ENCODE measurements around the gene RECQL5.
A peak's percentile ranks its signal among the peaks of the same experiment; 100 is the strongest.

The RECQL5 gene

DNA sequence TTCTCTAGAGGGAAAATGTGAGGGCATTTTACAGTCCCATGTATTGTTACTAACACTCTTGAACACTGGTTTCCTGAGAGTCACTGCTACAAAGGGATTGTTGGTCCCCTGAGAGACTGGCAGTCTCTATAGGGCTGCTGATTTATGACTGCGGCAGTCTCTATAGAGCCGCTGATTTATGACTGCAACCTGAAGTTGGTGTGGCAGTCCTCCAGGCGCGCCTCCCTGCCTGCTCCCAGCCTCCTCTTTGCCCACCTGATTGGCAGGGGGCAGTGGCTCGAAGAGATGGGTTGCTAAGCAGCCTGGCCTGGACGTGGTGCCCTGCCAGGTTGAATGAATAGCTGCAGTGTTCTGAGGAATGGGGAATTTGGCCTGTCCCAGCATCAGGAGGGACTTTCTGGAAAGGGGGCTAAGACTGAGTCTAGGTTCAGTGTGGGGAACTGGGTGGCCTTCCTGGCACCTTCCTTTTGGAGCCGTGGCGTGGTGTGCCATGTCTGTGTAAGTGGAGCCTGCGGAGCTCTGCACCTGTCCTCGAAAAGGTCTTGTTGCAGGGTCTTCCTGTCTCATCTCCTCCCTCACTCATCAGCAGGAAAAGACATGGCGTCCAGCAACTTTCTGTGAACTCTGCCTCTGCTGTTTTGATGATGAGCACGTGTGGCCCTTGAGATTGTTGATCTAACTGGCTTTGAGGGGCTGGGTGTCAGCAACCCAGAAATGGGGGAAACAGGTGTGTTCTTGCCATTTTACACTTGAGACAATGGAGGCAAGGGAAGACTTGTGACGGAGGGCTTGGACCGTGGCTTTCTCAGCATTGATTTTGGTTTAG is 25.1 kb upstream of the RECQL5 start (continued):
- TF ChIP-seq, protein P1, sequence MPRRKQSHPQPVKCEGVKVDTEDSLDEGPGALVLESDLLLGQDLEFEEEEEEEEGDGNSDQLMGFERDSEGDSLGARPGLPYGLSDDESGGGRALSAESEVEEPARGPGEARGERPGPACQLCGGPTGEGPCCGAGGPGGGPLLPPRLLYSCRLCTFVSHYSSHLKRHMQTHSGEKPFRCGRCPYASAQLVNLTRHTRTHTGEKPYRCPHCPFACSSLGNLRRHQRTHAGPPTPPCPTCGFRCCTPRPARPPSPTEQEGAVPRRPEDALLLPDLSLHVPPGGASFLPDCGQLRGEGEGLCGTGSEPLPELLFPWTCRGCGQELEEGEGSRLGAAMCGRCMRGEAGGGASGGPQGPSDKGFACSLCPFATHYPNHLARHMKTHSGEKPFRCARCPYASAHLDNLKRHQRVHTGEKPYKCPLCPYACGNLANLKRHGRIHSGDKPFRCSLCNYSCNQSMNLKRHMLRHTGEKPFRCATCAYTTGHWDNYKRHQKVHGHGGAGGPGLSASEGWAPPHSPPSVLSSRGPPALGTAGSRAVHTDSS (tag by site-specific recombination; IDR thresholded peaks at IDR 0.05) = no peak
- TF ChIP-seq ZNF112 (tag by site-specific recombination; IDR thresholded peaks at IDR 0.05) = no peak
- TF ChIP-seq ZFHX2 (tag by site-specific recombination; conservative IDR thresholded peaks at IDR 0.05) = no peak
- no peak for TF ChIP-seq ZNF521 (tag by site-specific recombination; IDR thresholded peaks at IDR 0.05)
- no peak for TF ChIP-seq ZNF23 (tag by site-specific recombination; IDR thresholded peaks at IDR 0.05; ENCODE audit: borderline replicate concordance)
- no peak for TF ChIP-seq ZNF768 (tag by site-specific recombination; IDR thresholded peaks at IDR 0.05)

DNA sequence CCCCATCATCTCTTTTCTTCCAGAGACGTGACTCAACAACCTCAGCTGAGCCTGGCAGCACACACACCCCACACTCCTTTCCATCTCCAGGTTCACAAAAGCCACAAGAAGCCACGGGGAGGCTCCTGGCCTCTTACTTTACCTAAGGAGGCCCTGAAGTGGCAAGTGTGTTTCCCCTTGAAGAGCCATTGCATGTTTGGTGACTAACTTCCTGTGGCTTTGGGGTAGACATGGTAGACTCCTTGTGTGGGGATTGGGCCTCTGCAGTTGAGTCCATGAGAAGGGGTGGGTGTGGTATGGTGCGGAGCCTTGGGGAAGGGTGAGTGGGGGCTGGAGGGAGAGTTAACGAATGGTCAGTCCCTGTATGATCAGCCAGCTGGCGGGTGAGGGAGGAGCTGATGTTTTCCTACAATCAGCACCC is 24.4 kb upstream of the RECQL5 start:
- Histone ChIP-seq H3K27ac (ENCODE audit: extremely low read depth, low read depth, low read length) (peak overlapping the region; percentile 22; the same call in 1 of the 2 replicates), H3K9me3 (ENCODE audit: control insufficient read depth, insufficient read depth, low read depth, low read length) (no peaks in the 10 kb centered on the region), H3K4me3 (ENCODE audit: low read depth, low read length) (no peak overlapping the region), H3K4me1 (ENCODE audit: control insufficient read depth, insufficient read depth, low read length) (no peaks in the 10 kb centered on the region; the same call in 1 of the 2 replicates), H3K36me3 (ENCODE audit: control insufficient read depth in 2 of 2, insufficient read depth in 1 of 2, low read length in 2 of 2) (peaks cover 23 to 85% of the 10 kb centered on the region in 2 experiments; a peak in 2 of 3 replicates)
- CTCF ChIA-PET = interaction anchor here (0.6 to 6.6 kb wide), 4 partner anchors 18 to 58 kb away, joined by 3 to 48 read pairs (median 4); partner anchors contain the start of gene SMIM5
- POLR2A ChIA-PET = no interaction called here
- TF ChIP-seq ZBTB17 (tag by site-specific recombination; IDR thresholded peaks at IDR 0.05) (no peak), ZNF623 (tag by site-specific recombination; IDR thresholded peaks at IDR 0.05) (no peak), ZNF624 (tag by site-specific recombination; IDR thresholded peaks at IDR 0.05) (no peak), ZNF157 (tag by site-specific recombination; IDR thresholded peaks at IDR 0.05) (no peak), ZNF354C (tag by site-specific recombination; IDR thresholded peaks at IDR 0.05; ENCODE audit: borderline replicate concordance, low read depth) (no peak), BCL11A (tag by site-specific recombination; IDR thresholded peaks at IDR 0.05; ENCODE audit: low read depth) (no peak), ZNF155 (tag by site-specific recombination; IDR thresholded peaks at IDR 0.05) (no peak), REST (tag by site-specific recombination; IDR thresholded peaks at IDR 0.05) (no peak), ZNF324 (tag by site-specific recombination; IDR thresholded peaks at IDR 0.05) (no peak), ZNF169 (tag by site-specific recombination; IDR thresholded peaks at IDR 0.05) (no peak), ZNF214 (tag by site-specific recombination; IDR thresholded peaks at IDR 0.05; ENCODE audit: borderline replicate concordance) (no peak), ZNF785 (tag by site-specific recombination; IDR thresholded peaks at IDR 0.05) (no peak), ZNF433 (tag by site-specific recombination; IDR thresholded peaks at IDR 0.05; ENCODE audit: low read depth) (no peak)
- TF ChIP-seq, protein P2, sequence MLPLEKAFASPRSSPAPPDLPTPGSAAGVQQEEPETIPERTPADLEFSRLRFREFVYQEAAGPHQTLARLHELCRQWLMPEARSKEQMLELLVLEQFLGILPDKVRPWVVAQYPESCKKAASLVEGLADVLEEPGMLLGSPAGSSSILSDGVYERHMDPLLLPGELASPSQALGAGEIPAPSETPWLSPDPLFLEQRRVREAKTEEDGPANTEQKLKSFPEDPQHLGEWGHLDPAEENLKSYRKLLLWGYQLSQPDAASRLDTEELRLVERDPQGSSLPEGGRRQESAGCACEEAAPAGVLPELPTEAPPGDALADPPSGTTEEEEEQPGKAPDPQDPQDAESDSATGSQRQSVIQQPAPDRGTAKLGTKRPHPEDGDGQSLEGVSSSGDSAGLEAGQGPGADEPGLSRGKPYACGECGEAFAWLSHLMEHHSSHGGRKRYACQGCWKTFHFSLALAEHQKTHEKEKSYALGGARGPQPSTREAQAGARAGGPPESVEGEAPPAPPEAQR (tag by site-specific recombination; IDR thresholded peaks at IDR 0.05) = no peak
- TF ChIP-seq, protein P3, sequence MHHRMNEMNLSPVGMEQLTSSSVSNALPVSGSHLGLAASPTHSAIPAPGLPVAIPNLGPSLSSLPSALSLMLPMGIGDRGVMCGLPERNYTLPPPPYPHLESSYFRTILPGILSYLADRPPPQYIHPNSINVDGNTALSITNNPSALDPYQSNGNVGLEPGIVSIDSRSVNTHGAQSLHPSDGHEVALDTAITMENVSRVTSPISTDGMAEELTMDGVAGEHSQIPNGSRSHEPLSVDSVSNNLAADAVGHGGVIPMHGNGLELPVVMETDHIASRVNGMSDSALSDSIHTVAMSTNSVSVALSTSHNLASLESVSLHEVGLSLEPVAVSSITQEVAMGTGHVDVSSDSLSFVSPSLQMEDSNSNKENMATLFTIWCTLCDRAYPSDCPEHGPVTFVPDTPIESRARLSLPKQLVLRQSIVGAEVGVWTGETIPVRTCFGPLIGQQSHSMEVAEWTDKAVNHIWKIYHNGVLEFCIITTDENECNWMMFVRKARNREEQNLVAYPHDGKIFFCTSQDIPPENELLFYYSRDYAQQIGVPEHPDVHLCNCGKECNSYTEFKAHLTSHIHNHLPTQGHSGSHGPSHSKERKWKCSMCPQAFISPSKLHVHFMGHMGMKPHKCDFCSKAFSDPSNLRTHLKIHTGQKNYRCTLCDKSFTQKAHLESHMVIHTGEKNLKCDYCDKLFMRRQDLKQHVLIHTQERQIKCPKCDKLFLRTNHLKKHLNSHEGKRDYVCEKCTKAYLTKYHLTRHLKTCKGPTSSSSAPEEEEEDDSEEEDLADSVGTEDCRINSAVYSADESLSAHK (tag by site-specific recombination; IDR thresholded peaks at IDR 0.05) = no peak
